MM.1S (cell line): Measurements from ENCODE around the gene ARHGEF19.

Source experiments
- CTCF ChIP-seq: fragments of 300-600 bp; sonication (generic); IDR thresholded peaks from 2 replicates; pipeline ENCODE4 v1.5.1; 2016; ENCODE audit warnings: antibody characterized with exemption, low read length, mixed read lengths
- EZH2 ChIP-seq: fragments of 300-600 bp; sonication (generic); optimal IDR thresholded peaks from 2 replicates; pipeline ENCODE3; 2017; ENCODE audit warnings: low read depth, mild to moderate bottlenecking, antibody characterized with exemption, low read length, mixed read lengths
- EZH2phosphoT487 ChIP-seq: fragments of 300-600 bp; sonication (generic); IDR thresholded peaks from 2 replicates; pipeline ENCODE4 v1.6.1; 2018; ENCODE audit warnings: antibody characterized with exemption, low read length

- TF ChIP-seq CTCF (no peak), EZH2 (no peak), EZH2phosphoT487 (no peak)
Observed at GRCh38 chr1:16219968-16220500, 7.6 kb upstream of the ARHGEF19 start.
